Activated CD4-positive, alpha-beta memory T cell treated with anti-CD3 and anti-CD28 coated beads for 36 hours (primary cell): ENCODE measurements around the gene TPGS1. TPM values are rescaled to one million over a fixed set of nuclear protein-coding genes. Genes with fewer than 3 reads are reported as not detected.

ENCODE experiments used
- CTCF ChIA-PET: fragments of 350-600 bp; sonication (Branson Sonifier 250); formaldehyde crosslinking; loops from one replicate; lab custom pipeline; 2021; ENCODE audit warnings: antibody characterized with exemption, inconsistent platforms; lab: Charles Lee
- POLR2A ChIA-PET: fragments of 350-600 bp; sonication (Branson Sonifier 250); formaldehyde crosslinking; loops from one replicate; lab custom pipeline; 2021; ENCODE audit warnings: antibody characterized with exemption; lab: Charles Lee
- DNase-seq: peaks from one replicate; pipeline ENCODE4 v3.0.0-alpha.2; 2020
- H3K27ac Mint-ChIP-seq: one replicate; pipeline ENCODE4 v1.8.0; 2021; ENCODE audit warnings: mixed read lengths
- H3K27me3 Mint-ChIP-seq: one replicate; pipeline ENCODE4 v1.8.0; 2021; ENCODE audit warnings: mixed read lengths
- H3K36me3 Mint-ChIP-seq: one replicate; pipeline ENCODE4 v1.8.0; 2021; ENCODE audit warnings: mixed read lengths
- H3K4me1 Mint-ChIP-seq: one replicate; pipeline ENCODE4 v1.8.0; 2021; ENCODE audit warnings: low read depth, mixed read lengths
- H3K4me3 Mint-ChIP-seq: one replicate; pipeline ENCODE4 v1.8.0; 2021; ENCODE audit warnings: mild to moderate bottlenecking, mixed read lengths
- H3K9me3 Mint-ChIP-seq: one replicate; pipeline ENCODE4 v1.8.0; 2021; ENCODE audit warnings: mixed read lengths
- intact Hi-C: fragments of 100-400 bp; cut with micrococcal nuclease; formaldehyde crosslinking; loops from one replicate; pipeline ENCODE4 v1.15.1; 2023
- total RNA-seq, 2 experiments: library from RNA; stranded (reverse); gene quantifications; one replicate each; pipeline ENCODE4 v1.2.3, GENCODE V29; 2021

Gene TPGS1
- total RNA-seq, 2 experiments from 2014 or later: 8.1 to 8.5 TPM

- intact Hi-C loops: no loop called here
- CTCF ChIA-PET: interaction anchor here (0.9 to 3.3 kb wide), 2 partner anchors 13 to 17 kb away, joined by 3 to 26 read pairs; partner anchors contain the start of gene TPGS1
Measured at GRCh38 chr19:493391-494170, 13.7 kb upstream of the TPGS1 start.

GRCh38 chr19:494171-495080 is 12.9 kb upstream of the TPGS1 start:
- ChIA-PET CTCF (interaction anchor here (0.9 to 3.3 kb wide), 3 partner anchors 12 to 16 kb away, joined by 3 to 26 read pairs (median 13); partner anchors contain the start of gene TPGS1), POLR2A (no interaction called here)
- H3K27me3 Mint-ChIP-seq: peaks cover 13% of the 10 kb centered on the region
- H3K4me1 Mint-ChIP-seq: peaks cover 4% of the 10 kb centered on the region
- intact Hi-C loops: no loop called here
- no peak for DNase-seq
- H3K27ac Mint-ChIP-seq: no peak overlapping the region
- peaks cover 2% of the 10 kb centered on the region for H3K9me3 Mint-ChIP-seq
- H3K4me3 Mint-ChIP-seq: no peak overlapping the region
- H3K36me3 Mint-ChIP-seq: no peaks in the 10 kb centered on the region

More at GRCh38 chr19:493391-494170, 13.7 kb upstream of the TPGS1 start:
- no peak overlapping the region for H3K4me3 Mint-ChIP-seq
- H3K27me3 Mint-ChIP-seq: peaks cover 8% of the 10 kb centered on the region
- H3K4me1 Mint-ChIP-seq: peaks cover 2% of the 10 kb centered on the region
- H3K36me3 Mint-ChIP-seq: no peaks in the 10 kb centered on the region
- H3K9me3 Mint-ChIP-seq: peaks cover 2% of the 10 kb centered on the region
- H3K27ac Mint-ChIP-seq: no peak overlapping the region
- POLR2A ChIA-PET: no interaction called here
- no peak for DNase-seq

GRCh38 chr19:495081-495401 is 12.3 kb upstream of the TPGS1 start:
- no peaks in the 10 kb centered on the region for H3K36me3 Mint-ChIP-seq
- H3K4me3 Mint-ChIP-seq: no peak overlapping the region
- ChIA-PET CTCF (interaction anchor here (1.6 to 3.3 kb wide), 2 partner anchors 11 to 16 kb away, joined by 13 to 26 read pairs; partner anchors contain the start of gene TPGS1), POLR2A (interaction anchor here (1.0 kb wide), 1 partner anchor 12 kb away, joined by 5 read pairs; the partner anchor contains the start of gene TPGS1)
- intact Hi-C loops: no loop called here
- H3K4me1 Mint-ChIP-seq: peaks cover 2% of the 10 kb centered on the region
- H3K9me3 Mint-ChIP-seq: peaks cover 2% of the 10 kb centered on the region
- no peak overlapping the region for H3K27ac Mint-ChIP-seq
- no peak for DNase-seq
- H3K27me3 Mint-ChIP-seq: peaks cover 15% of the 10 kb centered on the region

- no peak overlapping the region for H3K27ac Mint-ChIP-seq
- POLR2A ChIA-PET: interaction anchor here (0.6 to 1.0 kb wide), 2 partner anchors 11 to 38 kb away, joined by 3 to 5 read pairs; partner anchors contain the start of gene TPGS1
- intact Hi-C loops: no loop called here
- H3K4me3 Mint-ChIP-seq: no peak overlapping the region
- H3K27me3 Mint-ChIP-seq: peaks cover 15% of the 10 kb centered on the region
- DNase-seq: peak; percentile 72
- H3K36me3 Mint-ChIP-seq: no peaks in the 10 kb centered on the region
- H3K4me1 Mint-ChIP-seq: peaks cover 2% of the 10 kb centered on the region
- CTCF ChIA-PET: interaction anchor here (1.6 to 3.3 kb wide), 2 partner anchors 11 to 15 kb away, joined by 13 to 26 read pairs; partner anchors contain the start of gene TPGS1
- H3K9me3 Mint-ChIP-seq: peaks cover 2% of the 10 kb centered on the region
Measured at GRCh38 chr19:495402-496111, 11.7 kb upstream of the TPGS1 start.

- DNase-seq: no peak
- Mint-ChIP-seq H3K9me3 (peaks cover 2% of the 10 kb centered on the region), H3K4me3 (no peak within 1 kb of the TSS), H3K27ac (no peak within 1 kb of the TSS), H3K4me1 (peaks cover 2% of the 10 kb centered on the region), H3K36me3 (no peaks in the 10 kb centered on the region), H3K27me3 (peaks cover 15% of the 10 kb centered on the region)
- ChIA-PET CTCF (interaction anchor here (1.6 to 3.3 kb wide), 2 partner anchors 10 to 14 kb away, joined by 13 to 26 read pairs; partner anchors contain the start of gene TPGS1), POLR2A (interaction anchor here (0.6 to 1.0 kb wide), 2 partner anchors 11 to 37 kb away, joined by 3 to 5 read pairs; partner anchors contain the start of gene TPGS1)
- intact Hi-C loops: no loop called here
Measured at GRCh38 chr19:496112-496665, 11.1 kb upstream of the TPGS1 start, which contains the start of gene MADCAM1. Gene MADCAM1, plus strand, starts transcription at chr19:496486. Its CDS starts 14 bp downstream, at chr19:496500.

- H3K27me3 Mint-ChIP-seq: peaks cover 15% of the 10 kb centered on the region
- peaks cover 2% of the 10 kb centered on the region for H3K4me1 Mint-ChIP-seq
- intact Hi-C loops: no loop called here
- no peak overlapping the region for H3K27ac Mint-ChIP-seq
- DNase-seq: no peak
- H3K9me3 Mint-ChIP-seq: peaks cover 2% of the 10 kb centered on the region
- H3K36me3 Mint-ChIP-seq: no peaks in the 10 kb centered on the region
- H3K4me3 Mint-ChIP-seq: no peak overlapping the region
- CTCF ChIA-PET: no interaction called here
- POLR2A ChIA-PET: interaction anchor here (1.0 kb wide), 1 partner anchor 10 kb away, joined by 4 read pairs; no protein-coding TSS in a partner anchor
Measured at GRCh38 chr19:496986-497385, 10.3 kb upstream of the TPGS1 start.

GRCh38 chr19:497491-497868 is 9.8 kb upstream of the TPGS1 start:
- Mint-ChIP-seq H3K4me1 (peaks cover 2% of the 10 kb centered on the region), H3K36me3 (no peaks in the 10 kb centered on the region), H3K27me3 (peaks cover 15% of the 10 kb centered on the region), H3K4me3 (no peak overlapping the region), H3K27ac (no peak overlapping the region), H3K9me3 (peaks cover 2% of the 10 kb centered on the region)
- intact Hi-C loops: no loop called here
- no peak for DNase-seq
- ChIA-PET CTCF (interaction anchor here (1.4 to 1.6 kb wide), 2 partner anchors 9 to 13 kb away, joined by 7 read pairs; no protein-coding TSS in a partner anchor), POLR2A (interaction anchor here (1.0 kb wide), 1 partner anchor 9 kb away, joined by 4 read pairs; no protein-coding TSS in a partner anchor)

- peaks cover 15% of the 10 kb centered on the region for H3K27me3 Mint-ChIP-seq
- DNase-seq: no peak
- H3K36me3 Mint-ChIP-seq: no peaks in the 10 kb centered on the region
- no peak overlapping the region for H3K4me3 Mint-ChIP-seq
- ChIA-PET CTCF (interaction anchor here (1.4 to 1.6 kb wide), 2 partner anchors 9 to 13 kb away, joined by 7 read pairs; no protein-coding TSS in a partner anchor), POLR2A (interaction anchor here (1.0 kb wide), 1 partner anchor 9 kb away, joined by 4 read pairs; no protein-coding TSS in a partner anchor)
- intact Hi-C loops: no loop called here
- H3K4me1 Mint-ChIP-seq: peaks cover 2% of the 10 kb centered on the region
- H3K27ac Mint-ChIP-seq: no peak overlapping the region
- H3K9me3 Mint-ChIP-seq: peaks cover under 1% of the 10 kb centered on the region
Measured at GRCh38 chr19:497869-498510, 9.3 kb upstream of the TPGS1 start.

- no peak for DNase-seq
- H3K27ac Mint-ChIP-seq: no peak overlapping the region
- H3K27me3 Mint-ChIP-seq: peaks cover 15% of the 10 kb centered on the region
- ChIA-PET CTCF (interaction anchor here (1.4 to 1.6 kb wide), 2 partner anchors 8 to 12 kb away, joined by 7 read pairs; no protein-coding TSS in a partner anchor), POLR2A (no interaction called here)
- intact Hi-C loops: no loop called here
- H3K4me1 Mint-ChIP-seq: peaks cover 2% of the 10 kb centered on the region
- no peaks in the 10 kb centered on the region for H3K36me3 Mint-ChIP-seq
- no peak overlapping the region for H3K4me3 Mint-ChIP-seq
- no peaks in the 10 kb centered on the region for H3K9me3 Mint-ChIP-seq
Measured at GRCh38 chr19:498511-498891, 8.8 kb upstream of the TPGS1 start.

GRCh38 chr19:498977-499623 is 8.2 kb upstream of the TPGS1 start:
- Mint-ChIP-seq H3K4me1 (peaks cover 2% of the 10 kb centered on the region), H3K4me3 (no peak overlapping the region), H3K36me3 (no peaks in the 10 kb centered on the region), H3K27ac (no peak overlapping the region), H3K9me3 (no peaks in the 10 kb centered on the region), H3K27me3 (peaks cover 15% of the 10 kb centered on the region)
- POLR2A ChIA-PET: no interaction called here
- no peak for DNase-seq
- intact Hi-C loops: no loop called here
- CTCF ChIA-PET: interaction anchor here (1.4 to 1.6 kb wide), 2 partner anchors 7 to 12 kb away, joined by 7 read pairs; no protein-coding TSS in a partner anchor
